Mesendoderm (in vitro differentiated cells): ENCODE data around the gene SLC20A1.

ENCODE experiments used
- DNase-seq: peaks from one replicate; pipeline ENCODE4 v3.0.0; 2013
- H2AK5ac ChIP-seq: 2 replicates; pipeline ENCODE4 v1.6.1; 2013; ENCODE audit warnings: low read length, inconsistent platforms
- H2BK120ac ChIP-seq: 2 replicates; pipeline ENCODE4 v1.6.1; 2013; ENCODE audit warnings: low read depth, mild to moderate bottlenecking, low read length, moderate library complexity, mixed read lengths
- H2BK15ac ChIP-seq: replicated peaks from 2 replicates; pipeline ENCODE4 v1.6.1; 2013; ENCODE audit warnings: low read depth, mild to moderate bottlenecking, moderate library complexity
- H2BK5ac ChIP-seq: 2 replicates; pipeline ENCODE4 v1.6.1; 2013; ENCODE audit warnings: low read length, inconsistent platforms
- H3K18ac ChIP-seq: 2 replicates; pipeline ENCODE4 v1.6.1; 2013; ENCODE audit warnings: mild to moderate bottlenecking, low read length, mixed read lengths
- H3K23ac ChIP-seq: one replicate; pipeline ENCODE4 v1.6.1; 2013; ENCODE audit warnings: low read length
- H3K27ac ChIP-seq: 2 replicates; pipeline ENCODE4 v1.5.1; 2013; ENCODE audit warnings: low read depth, mild to moderate bottlenecking, inconsistent platforms, low read length, moderate library complexity
- H3K27me3 ChIP-seq: 2 replicates; pipeline ENCODE4 v1.6.1; 2013; ENCODE audit warnings: low read length, control low read depth, mild to moderate bottlenecking, inconsistent platforms; ENCODE audit not compliant: insufficient read depth, poor library complexity
- H3K36me3 ChIP-seq: 2 replicates; pipeline ENCODE4 v1.6.1; 2013; ENCODE audit warnings: low read length, inconsistent platforms; ENCODE audit not compliant: control insufficient read depth, insufficient read depth
- H3K4ac ChIP-seq: one replicate; pipeline ENCODE4 v1.6.1; 2013; ENCODE audit warnings: low read depth, mild to moderate bottlenecking, low read length, moderate library complexity
- H3K4me1 ChIP-seq: 2 replicates; pipeline ENCODE4 v1.6.1; 2013; ENCODE audit warnings: low read depth, low read length, inconsistent platforms; ENCODE audit not compliant: control insufficient read depth
- H3K4me2 ChIP-seq: 2 replicates; pipeline ENCODE4 v1.6.1; 2013; ENCODE audit warnings: low read length
- H3K4me3 ChIP-seq: 2 replicates; pipeline ENCODE4 v1.5.1; 2013; ENCODE audit warnings: mild to moderate bottlenecking, low read length
- H3K56ac ChIP-seq: one replicate; pipeline ENCODE4 v1.6.1; 2013; ENCODE audit warnings: low read length
- H3K79me1 ChIP-seq: 2 replicates; pipeline ENCODE4 v1.6.1; 2013; ENCODE audit warnings: low read length, inconsistent platforms
- H3K79me2 ChIP-seq: 2 replicates; pipeline ENCODE4 v1.6.1; 2013; ENCODE audit warnings: mild to moderate bottlenecking, low read length; ENCODE audit not compliant: control insufficient read depth, insufficient read depth
- H3K9ac ChIP-seq: 2 replicates; pipeline ENCODE4 v1.6.1; 2013; ENCODE audit warnings: low read length, inconsistent platforms
- H4K5ac ChIP-seq: one replicate; pipeline ENCODE4 v1.6.1; 2013; ENCODE audit warnings: low read length
- H4K8ac ChIP-seq: one replicate; pipeline ENCODE4 v1.6.1; 2013; ENCODE audit warnings: low read depth, mild to moderate bottlenecking, control low read depth, low read length, moderate library complexity
- WGBS: extraction: QIAGEN DNeasy Blood & Tissue Kit; methylation state at CpG from one replicate; pipeline ENCODE4 v1.1.7; 2013; ENCODE audit warnings: low lambda C conversion rate, missing lambda C conversion rate; ENCODE audit not compliant: insufficient coverage; ENCODE audit errors: extremely low coverage; 5-methylcytosine and 5-hydroxymethylcytosine counted together

Gene SLC20A1

DNA sequence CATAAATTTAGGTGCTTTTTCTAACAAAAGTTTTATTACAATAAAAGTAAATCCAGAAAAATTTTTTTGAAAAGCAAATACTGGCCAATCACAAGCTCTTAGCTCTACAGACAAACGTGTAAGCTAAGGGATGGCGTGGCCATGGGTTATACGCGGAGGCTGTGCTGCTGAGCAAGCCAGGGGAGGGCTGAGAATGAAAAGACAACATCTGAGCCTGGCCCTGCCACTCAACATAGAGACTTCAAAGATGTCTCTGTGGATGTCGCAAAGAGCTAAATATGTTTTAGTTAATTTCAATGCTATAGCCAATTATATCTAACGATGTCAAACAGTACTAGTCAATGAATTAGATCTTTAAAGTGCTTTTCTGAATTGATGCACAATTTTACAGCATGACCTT lies 41.8 kb downstream of the SLC20A1 start:
- no peak overlapping the region for H3K4me3 ChIP-seq
- no peaks in the 10 kb centered on the region for H3K27me3 ChIP-seq
- H2BK5ac ChIP-seq: no peak overlapping the region
- H3K36me3 ChIP-seq: no peaks in the 10 kb centered on the region
- no peak overlapping the region for H2BK15ac ChIP-seq
- no peak overlapping the region for H3K9ac ChIP-seq
- H2AK5ac ChIP-seq: no peak overlapping the region
- no peak overlapping the region for H3K18ac ChIP-seq
- H3K27ac ChIP-seq: no peak overlapping the region
- H2BK120ac ChIP-seq: no peak overlapping the region
- H3K4me2 ChIP-seq: no peak overlapping the region
- no peak overlapping the region for H3K23ac ChIP-seq
- no peak overlapping the region for H3K4ac ChIP-seq
- H4K8ac ChIP-seq: no peak overlapping the region
- H4K5ac ChIP-seq: no peak overlapping the region
- peaks cover 10% of the 10 kb centered on the region for H3K4me1 ChIP-seq
- DNase-seq: no peak
- WGBS: no CpG with 5 or more reads among the region's 6 CpGs
- H3K79me2 ChIP-seq: no peaks in the 10 kb centered on the region
- no peak overlapping the region for H3K56ac ChIP-seq
- no peaks in the 10 kb centered on the region for H3K79me1 ChIP-seq

DNA sequence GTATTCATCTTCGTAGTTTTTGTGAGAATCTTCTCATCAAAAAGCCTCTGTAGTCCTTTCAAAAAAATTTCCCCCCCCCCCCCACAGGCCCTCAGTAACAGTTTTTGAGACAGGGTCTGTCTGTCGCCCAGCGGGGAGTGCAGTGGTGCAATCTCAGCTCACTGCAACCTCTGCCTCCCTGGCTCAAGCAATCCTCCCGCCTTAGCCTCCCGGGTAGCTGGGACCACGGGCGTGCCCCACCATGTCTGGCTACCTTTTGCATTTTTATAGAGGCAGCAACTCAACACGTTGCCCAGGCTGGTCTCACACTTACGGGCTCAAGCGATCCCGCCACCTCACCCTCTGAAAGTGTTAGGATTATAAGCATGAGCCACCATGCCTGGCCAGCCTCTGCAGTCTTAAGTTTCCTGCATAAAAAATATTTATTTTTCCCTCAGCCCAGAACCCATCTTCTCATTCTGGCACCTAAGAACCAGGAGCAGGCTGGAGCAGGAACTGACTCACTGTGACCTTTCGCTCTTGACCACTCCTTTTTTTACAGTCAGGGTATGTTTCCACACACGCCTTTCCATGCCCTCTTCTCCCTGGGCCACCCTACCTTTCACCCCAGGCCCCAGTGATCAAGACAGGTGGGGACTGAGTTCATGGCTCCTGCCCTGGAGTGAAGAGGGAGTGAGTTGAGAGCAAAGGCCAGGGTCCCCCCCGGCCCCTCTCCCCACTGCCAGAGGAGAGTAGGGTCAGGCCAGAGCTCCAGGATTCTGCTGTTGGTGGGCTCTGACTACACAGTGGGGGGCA lies 42.5 kb downstream of the SLC20A1 start:
- no peak overlapping the region for H3K4ac ChIP-seq
- no peaks in the 10 kb centered on the region for H3K36me3 ChIP-seq
- H2BK120ac ChIP-seq: no peak overlapping the region
- whole genome bisulfite sequencing: no CpG with 5 or more reads among the region's 14 CpGs
- no peak overlapping the region for H3K18ac ChIP-seq
- H4K8ac ChIP-seq: no peak overlapping the region
- no peak overlapping the region for H3K56ac ChIP-seq
- H3K27ac ChIP-seq: no peak overlapping the region
- H3K27me3 ChIP-seq: no peaks in the 10 kb centered on the region
- H3K4me2 ChIP-seq: no peak overlapping the region
- H3K9ac ChIP-seq: no peak overlapping the region
- no peaks in the 10 kb centered on the region for H3K79me1 ChIP-seq
- no peak overlapping the region for H2AK5ac ChIP-seq
- no peak overlapping the region for H2BK5ac ChIP-seq
- H3K23ac ChIP-seq: no peak overlapping the region
- H3K4me1 ChIP-seq: peaks cover 9% of the 10 kb centered on the region
- no peaks in the 10 kb centered on the region for H3K79me2 ChIP-seq
- no peak overlapping the region for H2BK15ac ChIP-seq
- H4K5ac ChIP-seq: no peak overlapping the region
- H3K4me3 ChIP-seq: no peak overlapping the region
- no peak for DNase-seq

DNA sequence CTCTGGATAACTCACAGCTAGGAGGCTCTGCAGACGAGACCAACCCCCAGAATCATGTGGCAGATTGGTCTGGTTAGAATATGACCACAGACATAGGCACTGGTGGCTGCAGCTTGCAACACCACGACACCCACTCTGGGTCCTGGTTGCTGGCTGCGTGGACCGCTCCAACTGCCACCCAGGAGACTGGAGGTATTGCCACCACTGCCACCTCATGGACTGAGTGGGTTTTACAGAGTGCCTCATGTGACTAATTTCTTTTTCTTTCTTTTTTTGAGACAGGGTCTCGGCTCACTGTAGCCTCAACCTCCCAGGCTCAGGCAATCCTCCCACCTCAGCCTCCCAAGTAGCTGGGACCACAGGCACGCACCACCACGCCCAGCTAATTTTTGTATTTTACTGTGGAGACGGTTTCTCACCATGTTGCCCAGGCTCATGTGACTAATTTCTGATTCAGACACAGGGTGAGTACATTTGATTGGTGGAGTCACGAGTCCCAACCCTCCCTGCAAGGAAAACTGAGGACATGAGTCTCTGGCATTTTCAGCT lies 45.2 kb downstream of the SLC20A1 start:
- Histone ChIP-seq H4K5ac (no peak overlapping the region), H4K8ac (no peak overlapping the region), H2BK120ac (no peak overlapping the region), H3K23ac (no peak overlapping the region), H2BK5ac (no peak overlapping the region), H3K9ac (no peak overlapping the region), H3K36me3 (no peaks in the 10 kb centered on the region), H3K4ac (no peak overlapping the region), H3K79me2 (no peaks in the 10 kb centered on the region), H3K79me1 (no peaks in the 10 kb centered on the region), H3K4me2 (no peak overlapping the region), H3K27me3 (no peaks in the 10 kb centered on the region), H3K4me1 (no peaks in the 10 kb centered on the region), H3K4me3 (no peak overlapping the region), H3K18ac (no peak overlapping the region), H3K27ac (no peak overlapping the region), H2BK15ac (no peak overlapping the region), H3K56ac (no peak overlapping the region), H2AK5ac (no peak overlapping the region)
- peak; percentile 71 for DNase-seq
- no CpG with 5 or more reads among the region's 9 CpGs for WGBS

DNA sequence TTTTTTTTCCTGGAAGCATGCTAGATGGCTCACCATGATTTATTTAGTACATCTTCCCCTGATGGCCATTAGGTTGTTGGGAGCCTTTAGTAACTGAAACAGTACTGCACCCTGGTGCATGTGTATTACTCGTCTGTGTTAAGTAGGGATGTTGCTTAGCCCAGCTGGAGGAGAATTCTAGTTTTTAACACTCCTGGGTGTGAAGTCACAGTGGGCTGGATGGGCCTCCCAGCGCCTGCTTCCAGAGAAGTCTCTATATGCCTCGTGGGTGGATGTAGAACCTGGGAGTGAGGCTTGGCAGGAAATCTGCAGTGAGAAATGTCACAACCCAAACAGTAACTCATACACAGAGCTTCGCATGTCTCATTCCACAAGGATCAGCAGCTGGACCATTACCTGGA lies 46.1 kb downstream of the SLC20A1 start:
- H3K23ac ChIP-seq: no peak overlapping the region
- no peaks in the 10 kb centered on the region for H3K79me2 ChIP-seq
- no peak overlapping the region for H4K5ac ChIP-seq
- H3K27me3 ChIP-seq: no peaks in the 10 kb centered on the region
- no peak overlapping the region for H2BK5ac ChIP-seq
- H3K79me1 ChIP-seq: no peaks in the 10 kb centered on the region
- no peak overlapping the region for H3K56ac ChIP-seq
- H4K8ac ChIP-seq: no peak overlapping the region
- H3K4me1 ChIP-seq: no peaks in the 10 kb centered on the region
- no peak for DNase-seq
- H3K36me3 ChIP-seq: no peaks in the 10 kb centered on the region
- H3K27ac ChIP-seq: no peak overlapping the region
- no peak overlapping the region for H3K4ac ChIP-seq
- no peak overlapping the region for H3K9ac ChIP-seq
- no peak overlapping the region for H2AK5ac ChIP-seq
- no peak overlapping the region for H2BK120ac ChIP-seq
- no peak overlapping the region for H3K18ac ChIP-seq
- no peak overlapping the region for H2BK15ac ChIP-seq
- no peak overlapping the region for H3K4me2 ChIP-seq
- H3K4me3 ChIP-seq: no peak overlapping the region
- WGBS: no CpG with 5 or more reads among the region's 4 CpGs

DNA sequence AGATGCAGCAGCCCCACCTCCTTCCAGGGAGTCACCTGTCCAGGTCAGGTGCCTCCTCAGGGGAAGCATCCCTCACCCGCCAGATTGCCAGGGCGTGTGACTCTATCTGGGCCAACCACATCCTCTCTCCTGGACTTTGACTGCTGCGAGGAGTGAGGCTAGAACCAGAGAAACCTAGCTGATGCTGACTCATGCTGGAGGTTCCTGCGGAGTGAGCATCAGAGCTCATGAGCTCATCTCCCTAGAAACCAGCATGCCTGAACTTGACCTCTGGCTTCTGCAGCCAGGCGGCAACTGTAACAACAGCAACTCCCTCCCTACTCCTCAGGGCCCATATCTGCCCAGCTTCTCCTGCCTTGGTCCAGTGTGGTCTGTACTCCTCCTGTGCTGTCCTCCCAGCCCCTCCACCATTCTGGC lies 46.8 kb downstream of the SLC20A1 start:
- Histone ChIP-seq H3K4me2 (no peak overlapping the region), H3K4ac (no peak overlapping the region), H3K4me3 (no peak overlapping the region), H3K18ac (no peak overlapping the region), H3K4me1 (no peaks in the 10 kb centered on the region), H3K27me3 (no peaks in the 10 kb centered on the region), H3K56ac (peak overlapping the region; percentile 62), H3K79me1 (no peaks in the 10 kb centered on the region), H2AK5ac (no peak overlapping the region), H3K9ac (no peak overlapping the region), H4K5ac (no peak overlapping the region), H3K23ac (no peak overlapping the region), H2BK15ac (no peak overlapping the region), H2BK5ac (no peak overlapping the region), H4K8ac (no peak overlapping the region), H2BK120ac (no peak overlapping the region), H3K79me2 (no peaks in the 10 kb centered on the region), H3K36me3 (no peaks in the 10 kb centered on the region), H3K27ac (no peak overlapping the region)
- DNase-seq: peak; percentile 98
- no CpG with 5 or more reads among the region's 5 CpGs for WGBS
